Medulla oblongata (tissue), 1 donor: Measurements from ENCODE around the gene FOXR1.

Experiments used
- DNase-seq: peaks from one replicate; pipeline ENCODE4 v3.0.0-alpha.2; 2015; ENCODE audit errors: extremely low spot score

The FOXR1 gene

DNA sequence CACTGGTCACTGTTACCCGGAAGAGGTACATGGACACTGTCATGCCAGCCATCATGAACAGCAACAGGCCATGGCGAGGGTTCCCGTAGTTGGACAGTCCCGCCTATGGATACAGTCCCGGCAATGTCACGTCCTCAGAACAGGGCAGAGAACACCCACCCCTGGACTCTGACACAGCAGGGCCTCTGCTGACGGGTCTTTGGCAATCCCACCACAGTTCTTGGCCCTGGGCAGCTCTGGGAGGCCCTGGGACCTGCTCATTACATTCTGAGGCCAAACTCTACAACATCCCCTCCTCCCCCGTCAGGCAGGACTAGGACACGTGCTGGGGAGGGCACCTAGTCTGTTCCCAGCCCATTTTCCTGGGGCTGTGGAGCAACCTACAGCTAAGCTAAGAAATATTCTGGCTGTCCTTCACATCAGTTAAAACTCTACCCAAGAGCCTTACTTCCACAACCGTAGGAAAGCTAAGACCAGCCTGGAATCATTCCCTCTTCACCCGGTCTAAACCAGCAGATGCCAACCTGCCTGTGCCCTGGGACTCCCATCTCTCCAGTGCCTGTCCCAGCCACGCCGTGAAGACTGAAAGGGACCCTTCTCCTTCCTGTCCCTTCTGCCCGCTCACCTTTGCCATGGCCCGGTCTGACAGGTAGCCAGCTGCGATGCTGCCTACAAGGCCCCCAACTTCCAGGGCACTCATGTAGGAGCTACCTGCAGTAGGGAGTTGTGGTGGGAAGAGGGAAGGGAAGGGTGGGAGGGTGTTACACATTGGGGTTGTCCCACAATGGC, 54.6 kb downstream of the FOXR1 start:
- no peak for DNase-seq

DNA sequence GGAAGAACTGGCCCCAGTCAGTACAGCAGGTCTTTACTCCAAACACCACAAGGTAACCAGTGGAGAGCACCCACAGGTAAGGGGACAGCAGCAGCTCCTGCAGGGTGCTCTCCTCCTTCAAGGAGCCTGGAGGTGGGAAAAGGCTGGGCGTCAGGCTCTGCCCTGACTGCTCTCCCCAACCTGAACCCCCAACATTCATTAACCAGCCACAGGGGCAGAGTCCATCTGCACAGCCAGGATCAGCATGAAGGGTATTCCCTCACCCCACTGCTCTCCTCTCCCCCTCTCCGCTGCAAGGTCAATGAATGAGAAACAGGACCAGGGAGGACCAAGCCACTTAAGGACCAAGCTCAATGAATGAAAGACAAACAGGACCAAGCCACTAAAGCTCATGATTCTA, 55.4 kb downstream of the FOXR1 start:
- DNase-seq = no peak

DNA sequence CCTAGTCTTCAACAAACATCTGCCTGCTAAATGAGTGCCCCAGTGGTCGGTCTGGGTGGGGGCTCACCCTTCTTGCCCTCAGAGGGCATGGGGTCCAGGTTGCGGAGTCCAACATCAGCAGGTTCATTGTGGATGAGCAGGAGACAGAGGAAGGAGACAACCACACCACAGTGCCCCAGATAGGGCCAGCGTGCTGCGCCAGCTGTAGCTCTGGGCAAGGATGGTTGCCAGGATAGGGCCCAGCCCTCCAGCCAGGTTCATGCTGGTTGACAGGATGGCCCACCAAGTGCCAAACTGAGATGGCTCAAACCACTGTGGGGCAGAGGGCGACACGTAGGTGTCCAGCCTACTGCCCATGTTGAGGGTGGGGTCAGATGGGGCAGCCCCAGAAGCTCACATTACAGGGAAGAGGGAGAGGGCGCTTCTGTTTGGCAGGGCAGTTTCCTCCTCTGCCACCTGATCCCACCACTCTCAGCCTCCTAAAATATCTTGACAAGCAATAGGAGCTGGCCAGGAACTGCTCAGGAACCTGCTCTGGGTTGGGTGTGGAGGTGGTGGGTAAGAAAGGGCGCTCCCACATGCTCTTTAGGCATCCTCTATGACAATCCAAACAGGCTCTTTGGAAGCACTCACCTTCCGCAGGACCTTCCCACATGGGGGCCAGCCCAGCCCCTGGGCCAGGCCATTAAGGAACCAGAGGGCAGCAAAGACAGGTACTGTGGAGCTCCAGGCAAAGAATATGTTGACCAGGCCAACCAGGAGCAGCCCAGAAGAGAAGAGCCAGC, 56.2 kb downstream of the FOXR1 start:
- DNase-seq = no peak

DNA sequence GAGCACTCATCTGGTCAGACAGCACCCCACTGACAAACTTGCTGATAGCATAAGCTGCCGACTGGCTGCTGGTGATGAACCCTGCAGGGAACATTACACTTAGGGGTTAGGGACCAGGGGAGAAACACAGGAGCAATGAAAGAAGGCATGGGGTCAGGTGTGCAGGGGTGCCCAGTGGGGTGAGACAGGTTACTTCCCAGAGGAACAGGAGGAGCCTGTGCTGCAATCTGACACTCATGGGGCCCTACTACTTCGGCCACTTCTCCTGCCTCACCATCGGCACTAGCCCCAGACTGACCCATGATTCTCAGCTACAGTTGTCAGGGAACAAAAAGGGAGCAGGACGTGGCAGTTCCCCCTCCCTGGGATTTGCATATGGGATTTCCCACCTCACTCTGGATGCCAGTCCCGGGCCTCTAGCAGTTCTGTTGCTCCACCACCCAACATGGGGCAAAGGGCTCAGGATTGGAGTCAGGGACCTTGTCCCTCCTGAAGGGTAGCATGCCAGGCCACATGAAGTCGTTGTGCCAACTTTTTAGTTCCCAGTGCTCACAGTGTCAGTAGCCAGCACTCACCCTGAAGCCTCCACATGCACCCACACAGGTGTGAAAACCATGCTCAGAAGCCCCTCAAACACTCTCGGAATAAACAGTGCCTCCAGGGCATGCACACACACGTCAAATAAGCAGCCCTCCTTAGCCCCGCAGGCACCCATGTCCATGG, 56.9 kb downstream of the FOXR1 start:
- no peak for DNase-seq

DNA sequence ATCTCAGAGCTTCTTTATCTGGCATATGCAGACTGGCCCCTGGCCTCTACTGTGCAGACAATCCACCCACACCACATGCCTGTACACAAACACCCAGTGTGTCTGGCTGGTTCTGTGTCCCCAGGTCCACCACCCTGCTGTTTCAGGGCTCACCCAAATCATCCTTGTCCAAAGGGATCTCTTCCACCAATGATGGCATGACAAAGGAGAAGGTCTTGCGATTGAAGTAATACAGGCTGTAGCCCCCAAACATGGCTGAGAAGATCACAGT, 57.4 kb downstream of the FOXR1 start:
- DNase-seq = no peak

DNA sequence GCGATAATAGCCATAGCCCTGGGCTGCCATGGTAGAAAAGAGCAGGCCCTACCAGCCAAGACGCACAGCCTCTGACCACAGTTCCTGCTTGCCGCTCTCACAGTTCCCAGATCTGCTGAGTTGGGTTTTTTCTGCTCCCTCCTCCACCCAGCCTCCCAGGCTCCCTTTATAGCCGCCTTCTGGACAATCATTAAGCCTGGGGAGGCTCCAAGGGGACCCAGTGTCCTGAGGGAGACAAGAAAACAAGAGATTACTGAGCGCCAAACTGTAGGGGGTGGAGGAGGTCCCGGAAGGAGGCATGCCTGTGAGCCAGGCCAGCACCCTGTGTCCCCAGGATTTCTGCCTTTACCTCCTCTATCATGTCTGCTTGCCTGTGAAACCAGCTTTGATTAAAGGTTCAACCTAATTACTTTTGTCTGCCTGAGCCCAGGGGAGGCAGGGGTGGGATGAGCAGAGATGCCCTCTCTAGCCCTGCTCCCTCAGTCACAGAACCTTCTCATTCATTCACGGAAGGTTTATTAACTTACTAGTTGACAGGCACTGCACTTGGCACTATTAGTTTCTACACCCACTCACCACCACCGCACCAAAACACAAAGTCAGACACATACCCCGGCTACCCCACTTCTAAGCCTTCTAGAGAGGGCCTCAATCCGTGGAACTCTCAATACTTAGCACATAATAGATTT, 57.9 kb downstream of the FOXR1 start:
- peak; percentile 44 for DNase-seq

DNA sequence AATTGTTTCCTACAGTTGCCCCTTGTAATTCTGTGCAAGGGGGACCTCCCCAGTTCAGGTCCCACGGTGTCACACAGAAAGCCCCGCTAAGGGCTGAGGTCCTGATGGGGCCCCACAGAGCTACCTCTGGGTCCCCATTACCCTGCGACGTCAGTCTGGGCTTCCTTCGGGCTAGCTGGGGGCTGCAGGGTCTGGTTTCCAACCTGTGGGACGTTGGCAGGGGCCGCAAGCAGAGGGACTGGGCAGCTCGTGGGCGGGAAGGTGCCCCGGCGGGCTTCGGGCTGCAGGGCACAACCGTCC, 58.4 kb downstream of the FOXR1 start:
- no peak for DNase-seq

DNA sequence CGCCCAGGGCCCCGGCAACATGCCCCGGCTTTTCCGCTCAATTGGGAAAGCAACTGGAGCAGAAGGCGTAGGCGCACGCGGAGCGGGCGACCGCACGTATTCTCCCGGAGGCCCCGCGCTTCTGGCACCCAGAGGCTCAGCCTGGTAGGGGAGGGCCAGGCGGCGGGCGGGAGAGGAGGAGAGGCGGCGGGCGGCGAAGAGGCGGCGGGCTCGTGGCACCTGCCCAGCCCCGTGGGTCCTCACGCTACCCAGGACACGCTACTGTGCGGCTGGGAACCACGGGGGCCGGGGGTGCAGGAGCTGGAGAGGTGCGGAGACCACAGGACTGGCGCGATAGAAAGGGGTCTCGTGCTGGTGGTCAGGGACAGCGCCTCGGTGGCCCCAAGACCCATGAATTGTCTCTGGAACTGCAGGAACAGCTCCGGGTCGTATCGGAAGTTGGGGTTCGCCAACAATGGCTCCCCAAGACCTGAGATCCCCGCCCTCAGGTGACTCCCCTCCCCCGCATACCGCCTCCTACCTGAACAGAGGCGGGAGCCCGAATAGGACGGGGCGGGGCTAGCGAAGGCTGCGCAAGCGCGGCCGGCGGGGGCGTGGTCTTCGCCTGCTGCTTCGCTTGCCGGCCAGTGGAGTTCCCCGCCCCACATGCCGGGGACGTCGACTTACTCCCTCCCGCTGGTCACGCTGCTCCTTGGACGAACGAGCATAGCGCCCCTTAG, 58.9 kb downstream of the FOXR1 start, which contains the start of gene SLC37A4:
SLC37A4 (minus strand) TSS at position 549 of the 719 bp plus-strand sequence.
- peak; percentile 98 for DNase-seq
